ENCODE measurements around the gene CEP55.
"Not testable (repeated sequence)": the region's sequence is repeated elsewhere in the genome, so short reads cannot be mapped to it uniquely, and the experiment has no call there.

The CEP55 gene

DNA sequence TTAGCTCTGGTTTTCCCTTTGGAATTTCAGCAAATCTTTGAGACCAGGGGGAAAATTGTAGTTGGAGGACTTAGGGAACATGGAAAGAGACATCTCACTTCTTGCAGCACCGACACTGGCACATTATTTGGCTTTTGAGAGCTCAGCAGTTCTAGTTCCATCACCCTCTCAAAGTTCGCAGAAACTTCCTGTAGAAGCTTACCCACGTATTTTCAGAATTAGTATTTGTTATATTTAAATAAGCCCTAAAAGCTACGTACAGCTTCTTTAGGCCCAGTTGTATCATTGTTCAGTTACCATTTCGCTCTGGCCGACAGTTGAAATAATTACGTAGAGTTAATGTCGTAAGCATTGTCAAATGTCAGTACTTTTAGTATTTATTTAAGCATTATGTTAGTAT, 13.4 kb downstream of the CEP55 start:
- no peak for DNase-seq (ENCODE audit: low read depth in 1 of 2, low spot score in 1 of 2)

DNA sequence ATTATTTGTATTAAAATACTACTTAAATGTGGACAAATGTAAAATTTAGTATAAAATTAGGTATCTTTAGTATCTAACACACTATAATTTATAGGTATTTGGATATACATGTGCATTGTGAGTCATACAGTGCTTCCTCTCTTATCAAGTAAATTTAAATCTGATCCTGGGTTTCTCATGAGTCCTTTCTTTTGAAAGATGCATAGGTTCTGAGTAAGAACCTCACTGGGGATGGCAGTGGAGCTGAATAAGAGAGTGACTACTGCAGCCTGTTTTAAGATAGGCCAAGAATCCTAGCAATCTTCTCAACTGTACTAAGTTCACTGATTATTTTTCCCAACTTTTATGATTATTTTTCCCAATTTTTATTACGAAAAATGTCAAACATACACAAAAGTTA, 16.2 kb downstream of the CEP55 start:
- DNase-seq (ENCODE audit: low read depth in 1 of 2, low spot score in 1 of 2): no peak

DNA sequence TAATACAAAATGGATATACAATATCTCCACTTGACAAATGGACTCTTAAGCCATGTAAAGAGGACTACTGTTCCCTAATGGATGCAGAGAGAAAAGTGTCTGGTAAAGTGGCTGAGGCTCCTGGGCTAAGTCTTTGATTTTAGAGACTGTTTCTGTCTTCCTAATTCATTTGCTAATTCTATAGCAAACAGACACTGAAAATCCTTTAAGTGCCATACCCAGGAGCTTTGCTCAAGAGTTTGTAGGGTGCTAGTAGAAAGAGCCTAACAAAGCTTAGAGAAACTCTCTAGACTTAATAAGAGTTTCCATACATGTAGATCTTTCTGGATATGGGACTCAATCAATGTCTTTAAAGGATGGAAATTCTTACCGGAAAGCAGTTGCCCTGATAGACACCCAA, 16.7 kb downstream of the CEP55 start:
- DNase-seq (ENCODE audit: low read depth in 1 of 2, low spot score in 1 of 2): no peak

DNA sequence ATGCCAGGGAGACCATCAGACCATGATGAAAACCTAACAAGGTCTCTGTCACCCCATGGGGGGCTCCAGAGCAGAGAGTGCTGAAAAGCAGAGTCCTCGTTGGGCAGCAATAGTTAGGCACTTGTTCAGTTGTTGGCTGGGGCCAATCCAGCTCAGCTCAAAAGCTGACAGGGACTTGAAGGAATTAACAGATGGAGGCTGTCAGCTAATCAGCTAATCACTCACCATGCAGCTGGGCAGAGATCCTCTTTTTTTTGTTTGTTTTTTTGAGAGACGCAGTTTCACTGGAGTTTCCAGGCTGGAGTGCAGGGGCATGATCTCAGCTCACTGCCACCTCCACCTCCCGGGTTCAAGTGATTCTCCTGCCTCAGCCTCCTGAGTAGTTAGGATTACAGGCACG, 18.1 kb downstream of the CEP55 start:
- no peak for DNase-seq (ENCODE audit: low read depth in 1 of 2, low spot score in 1 of 2)

DNA sequence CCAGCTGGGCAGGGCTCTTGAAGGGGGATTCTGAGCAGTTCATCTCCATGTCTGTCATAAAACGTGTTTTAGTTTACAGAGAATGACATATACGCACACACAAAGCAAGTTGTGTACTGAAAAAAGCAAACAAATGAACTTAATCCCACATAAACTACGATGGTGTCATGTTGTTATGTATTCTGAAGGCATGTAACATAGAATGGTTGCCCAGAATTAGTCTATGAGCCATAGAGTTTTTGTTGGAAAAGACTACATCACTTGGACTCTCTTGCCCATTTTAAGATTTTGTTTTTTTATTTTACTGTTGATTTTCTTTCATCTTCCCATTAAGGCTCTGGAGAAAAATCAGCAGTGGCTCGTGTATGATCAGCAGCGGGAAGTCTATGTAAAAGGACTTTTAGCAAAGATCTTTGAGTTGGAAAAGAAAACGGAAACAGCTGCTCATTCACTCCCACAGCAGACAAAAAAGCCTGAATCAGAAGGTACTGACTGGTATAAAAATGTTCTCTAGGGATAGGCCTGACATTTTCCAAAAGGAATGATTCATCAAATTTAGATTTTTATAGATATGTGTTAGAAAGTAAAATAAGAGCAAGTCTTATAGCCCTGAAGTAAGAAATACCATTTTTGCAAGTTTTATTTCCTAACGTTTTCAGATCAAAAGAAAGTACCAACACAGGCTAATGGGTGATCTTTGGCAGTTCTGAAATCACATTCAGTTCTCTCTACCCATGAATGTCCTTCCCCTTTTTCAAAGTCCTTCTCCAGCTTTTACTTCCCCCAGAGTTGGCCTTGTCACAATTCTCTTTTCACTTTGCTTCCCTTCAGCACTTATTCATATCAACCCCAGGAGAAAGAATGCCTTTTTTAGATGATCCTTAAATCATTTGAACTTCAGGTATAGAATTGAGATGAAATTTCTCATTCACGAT, 18.9 kb downstream of the CEP55 start:
- DNase-seq (ENCODE audit: low read depth in 1 of 2, low spot score in 1 of 2): no peak

DNA sequence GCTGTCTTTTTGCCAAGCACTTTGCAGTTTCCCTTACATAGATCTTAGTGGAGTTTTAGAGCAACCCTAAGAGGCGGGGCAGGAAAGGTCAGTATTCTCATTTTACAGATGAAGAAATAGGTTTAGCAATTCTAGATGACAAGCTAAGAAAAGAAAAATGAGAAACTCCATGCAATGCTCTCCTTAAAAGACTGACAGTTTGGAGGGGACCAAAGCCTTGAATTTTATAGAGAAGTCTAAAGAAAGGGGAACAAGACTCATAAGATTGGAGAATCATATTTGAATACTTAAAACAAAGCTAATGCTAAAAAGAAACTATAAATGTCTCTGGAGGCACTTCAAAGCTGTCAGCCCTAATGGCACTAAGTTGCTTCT, 19.6 kb downstream of the CEP55 start:
- DNase-seq (ENCODE audit: low read depth in 1 of 2, low spot score in 1 of 2): no peak

DNA sequence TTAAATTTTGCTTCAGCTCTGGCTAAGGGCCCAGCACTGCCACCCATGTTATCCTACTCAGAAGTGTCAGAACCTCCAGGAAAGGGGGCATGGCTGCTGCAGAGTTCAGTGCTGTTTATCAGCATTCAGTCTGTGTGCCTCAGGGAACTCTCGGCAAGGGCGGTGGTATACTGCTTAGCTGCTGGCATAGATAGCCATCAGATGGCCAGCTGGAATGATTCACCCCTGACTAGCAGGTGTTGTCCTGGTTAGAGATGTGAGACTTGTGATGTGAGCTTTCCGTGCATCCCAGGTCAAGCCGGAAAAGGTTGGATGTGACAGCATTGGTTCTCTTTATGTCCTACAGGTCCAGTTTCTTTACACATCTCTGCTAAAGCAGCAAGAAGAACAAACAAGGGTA, 22.1 kb downstream of the CEP55 start:
- DNase-seq (ENCODE audit: low read depth in 1 of 2, low spot score in 1 of 2): no peak

DNA sequence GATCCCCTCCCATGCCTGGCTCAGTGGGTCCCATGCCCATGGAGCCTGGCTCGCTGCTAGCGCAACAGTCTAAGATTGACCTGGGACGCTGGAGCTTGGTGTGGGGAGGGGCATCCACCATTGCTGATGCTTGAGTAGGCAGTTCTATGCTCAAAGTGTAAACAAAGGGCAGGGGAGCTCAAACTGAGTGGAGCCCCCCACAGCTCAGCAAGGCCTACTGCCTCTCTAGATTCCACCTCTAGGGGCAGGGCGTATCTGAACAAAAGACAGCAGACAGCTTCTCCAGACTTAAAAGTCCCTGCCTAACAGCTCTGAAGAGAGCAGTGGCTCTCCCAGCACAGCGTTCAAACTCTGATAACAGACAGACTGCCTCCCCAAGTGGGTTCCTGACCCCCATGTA, 38.9 kb downstream of the CEP55 start:
- DNase-seq (ENCODE audit: low read depth in 1 of 2, low spot score in 1 of 2): no peak

DNA sequence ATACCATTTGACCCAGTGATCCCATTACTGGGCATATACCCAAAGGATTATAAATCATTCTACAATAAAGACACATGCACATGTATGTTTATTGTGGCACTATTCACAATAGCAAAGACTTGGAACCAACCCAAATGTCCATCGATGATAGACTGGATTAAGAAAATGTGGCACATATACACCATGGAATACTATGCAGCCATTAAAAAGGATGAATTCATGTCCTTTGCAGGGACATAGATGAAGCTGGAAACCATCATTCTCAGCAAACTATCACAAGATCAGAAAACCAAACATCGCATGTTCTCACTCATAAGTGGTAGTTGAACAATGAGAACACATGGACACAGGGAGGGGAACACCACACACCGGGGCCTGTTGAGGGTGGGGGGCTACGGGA, 44.5 kb downstream of the CEP55 start:
- not testable (repeated sequence) for DNase-seq (ENCODE audit: low read depth in 1 of 2, low spot score in 1 of 2)

DNA sequence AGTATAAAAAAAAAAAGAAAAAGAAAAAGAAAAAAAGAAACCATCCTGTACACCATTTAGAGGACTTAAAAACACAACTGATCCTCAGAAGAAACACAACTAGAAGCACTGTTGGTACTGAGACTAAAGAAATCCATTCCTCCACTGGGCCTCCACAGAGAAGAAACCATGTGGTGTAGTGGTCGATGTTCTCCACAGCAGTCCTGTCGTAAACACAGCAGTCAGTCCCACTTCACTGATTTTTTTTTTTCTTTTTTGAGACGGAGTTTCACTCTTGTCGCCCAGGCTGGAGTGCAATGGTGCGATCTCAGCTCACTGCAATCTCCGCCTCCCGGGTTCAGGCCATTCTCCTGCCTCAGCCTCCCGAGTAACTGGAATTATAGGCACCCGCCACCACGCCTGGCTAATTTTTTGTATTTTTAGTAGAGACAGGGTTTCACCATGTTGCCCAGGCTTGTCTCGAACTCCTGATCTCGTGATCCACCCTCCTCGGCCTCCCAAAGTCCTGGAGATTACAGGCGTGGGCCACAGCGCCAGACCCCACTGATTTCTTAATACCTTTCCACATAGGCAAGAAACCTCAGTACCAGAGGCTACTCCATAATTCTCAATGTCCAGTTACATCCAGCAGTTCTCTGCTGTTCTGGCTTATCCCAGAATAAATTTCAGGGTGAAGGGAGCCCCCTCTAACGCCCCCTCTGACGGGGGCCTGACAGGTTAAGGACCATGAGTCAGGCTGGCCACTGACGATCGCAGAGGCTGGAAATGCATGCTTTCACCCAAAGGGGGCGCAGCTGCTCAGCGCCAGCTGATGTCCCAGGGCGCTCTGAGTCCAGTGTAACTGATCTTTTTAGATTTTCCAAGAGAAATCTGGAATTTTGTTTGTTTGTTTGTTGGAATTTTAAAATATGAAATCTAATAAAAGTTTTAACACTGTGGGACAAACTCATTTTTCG, 45.3 kb downstream of the CEP55 start:
- no peak for DNase-seq (ENCODE audit: low read depth in 1 of 2, low spot score in 1 of 2)

DNA sequence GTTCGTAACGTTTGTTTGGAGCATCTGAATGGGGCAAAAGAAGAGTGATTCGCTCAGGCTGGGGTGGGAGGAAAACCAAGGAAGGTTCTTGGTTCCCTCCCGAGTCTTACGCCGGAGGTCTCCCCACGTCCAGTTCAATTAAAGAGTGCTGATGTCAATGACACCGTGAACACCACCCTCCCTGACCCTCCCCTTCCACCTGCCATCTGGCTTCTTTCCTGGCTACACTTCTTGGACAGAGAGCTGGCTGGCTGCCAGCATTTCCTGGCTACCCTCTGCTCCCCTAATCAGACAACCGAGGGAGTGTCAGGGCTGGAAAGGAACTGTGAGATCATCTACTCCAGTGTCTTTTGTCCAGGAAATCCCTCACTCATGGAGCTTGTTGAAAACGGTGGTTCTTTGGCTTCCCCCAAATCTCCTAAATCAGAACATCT, 46.0 kb downstream of the CEP55 start:
- DNase-seq (ENCODE audit: low read depth in 1 of 2, low spot score in 1 of 2): no peak

DNA sequence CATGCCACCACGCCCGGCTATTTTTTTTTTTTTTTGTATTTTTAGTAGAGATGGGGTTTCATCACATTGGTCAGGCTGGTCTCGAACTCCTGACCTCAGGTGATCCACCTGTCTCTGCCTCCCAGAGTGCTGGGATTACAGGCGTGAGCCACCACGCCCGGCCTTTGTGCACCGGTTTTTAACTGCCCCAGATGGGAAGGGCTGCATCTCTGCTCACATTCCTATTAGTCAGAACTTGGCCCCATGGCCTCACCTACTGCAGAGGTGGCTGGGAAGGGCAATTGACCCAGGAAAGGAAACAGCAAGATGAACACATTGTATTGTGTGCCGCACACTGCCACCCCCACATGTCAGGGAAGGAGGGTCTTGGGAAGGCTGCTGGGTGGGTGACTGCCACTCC, 50.6 kb downstream of the CEP55 start:
- DNase-seq (ENCODE audit: low read depth in 1 of 2, low spot score in 1 of 2): not testable (repeated sequence)

DNA sequence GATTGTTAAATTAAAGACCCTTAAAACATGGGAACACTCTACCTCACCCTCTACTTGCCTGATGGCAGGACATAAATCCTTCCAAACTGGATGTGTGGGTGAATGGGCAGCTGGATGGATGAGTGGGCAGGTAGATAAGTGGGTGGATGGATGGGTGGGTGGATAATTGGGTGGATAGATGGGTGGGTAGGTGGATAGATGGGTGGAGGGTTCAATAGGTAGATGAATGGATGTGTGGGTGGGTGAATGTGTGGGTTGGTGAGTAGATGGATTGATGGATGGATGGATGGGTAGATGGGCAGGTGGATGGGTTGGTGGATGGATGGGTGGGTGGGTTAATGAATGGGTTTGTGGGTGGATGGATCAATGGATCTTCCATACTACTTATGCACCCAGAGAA, 51.1 kb downstream of the CEP55 start:
- DNase-seq (ENCODE audit: low read depth in 1 of 2, low spot score in 1 of 2): no peak

DNA sequence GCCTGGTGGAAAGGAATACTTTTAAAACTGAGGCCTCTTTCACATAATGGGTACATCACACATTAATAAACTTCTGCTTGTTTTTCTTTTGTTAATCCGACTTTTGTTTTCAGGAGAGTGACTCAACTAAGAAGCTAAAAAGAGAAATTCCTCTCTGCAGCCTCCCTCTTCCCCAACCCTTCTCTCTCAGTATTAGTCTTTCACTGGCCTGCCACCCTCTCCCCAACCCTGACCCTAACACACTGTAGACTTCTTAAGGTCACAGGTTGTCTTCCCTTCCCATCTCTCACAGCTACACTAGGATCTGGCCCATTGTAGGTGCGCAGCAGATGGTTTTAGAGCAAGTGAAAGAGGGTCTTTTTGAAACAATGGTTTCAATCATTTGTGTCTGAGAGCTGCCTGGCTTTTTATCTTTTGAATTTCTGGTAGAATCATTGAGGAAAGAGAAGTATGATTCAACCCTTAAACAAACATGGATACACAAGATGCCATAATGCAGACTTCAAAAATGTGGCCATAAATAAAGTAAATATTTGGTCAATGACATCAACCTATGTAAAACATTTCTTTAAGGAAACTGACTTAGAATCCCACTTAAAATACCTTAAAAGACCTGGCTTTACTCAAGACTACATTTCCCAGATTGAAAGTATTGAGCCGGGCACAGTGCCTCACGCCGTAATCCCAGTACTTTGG, 52.1 kb downstream of the CEP55 start:
- DNase-seq (ENCODE audit: low read depth in 1 of 2, low spot score in 1 of 2): no peak

DNA sequence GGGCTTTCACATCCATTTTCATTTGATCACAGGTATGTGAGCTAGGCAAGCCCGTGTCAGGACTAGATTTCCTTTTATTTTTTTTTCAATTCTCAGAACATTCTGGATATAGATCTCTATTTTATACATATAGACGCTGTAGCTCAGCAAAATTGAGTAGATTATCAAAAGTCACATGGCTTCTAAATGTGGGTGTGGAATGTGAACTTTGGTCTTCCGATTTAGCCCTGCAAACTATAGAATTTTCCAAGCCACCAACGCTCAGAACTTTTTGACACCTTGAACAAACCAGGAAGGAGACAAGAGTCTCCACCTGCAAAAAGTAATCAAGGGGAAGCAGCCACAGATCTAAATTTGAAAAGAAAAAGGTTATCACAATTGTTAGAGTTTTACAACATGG, 54.2 kb downstream of the CEP55 start:
- DNase-seq (ENCODE audit: low read depth in 1 of 2, low spot score in 1 of 2): no peak

DNA sequence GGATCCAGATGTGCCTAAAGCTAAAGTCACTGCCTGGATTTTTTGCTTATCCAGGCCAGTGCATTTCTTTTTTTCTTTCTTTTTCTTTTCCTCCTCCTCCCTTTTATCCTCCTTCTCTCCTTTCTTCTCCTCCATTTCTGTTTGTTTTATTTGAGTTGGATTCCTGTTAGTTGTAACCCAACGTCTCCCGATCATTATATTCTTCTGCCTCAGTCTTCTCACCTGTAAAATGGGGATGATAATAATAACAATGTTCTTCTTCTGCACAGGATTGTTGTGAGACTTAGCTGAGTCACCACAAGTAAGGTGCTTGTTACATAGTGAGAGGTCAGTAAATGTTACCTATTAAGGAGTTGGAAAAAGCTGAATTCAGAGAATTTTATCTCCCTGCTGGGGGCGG, 56.4 kb downstream of the CEP55 start:
- DNase-seq (ENCODE audit: low read depth in 1 of 2, low spot score in 1 of 2): no peak

DNA sequence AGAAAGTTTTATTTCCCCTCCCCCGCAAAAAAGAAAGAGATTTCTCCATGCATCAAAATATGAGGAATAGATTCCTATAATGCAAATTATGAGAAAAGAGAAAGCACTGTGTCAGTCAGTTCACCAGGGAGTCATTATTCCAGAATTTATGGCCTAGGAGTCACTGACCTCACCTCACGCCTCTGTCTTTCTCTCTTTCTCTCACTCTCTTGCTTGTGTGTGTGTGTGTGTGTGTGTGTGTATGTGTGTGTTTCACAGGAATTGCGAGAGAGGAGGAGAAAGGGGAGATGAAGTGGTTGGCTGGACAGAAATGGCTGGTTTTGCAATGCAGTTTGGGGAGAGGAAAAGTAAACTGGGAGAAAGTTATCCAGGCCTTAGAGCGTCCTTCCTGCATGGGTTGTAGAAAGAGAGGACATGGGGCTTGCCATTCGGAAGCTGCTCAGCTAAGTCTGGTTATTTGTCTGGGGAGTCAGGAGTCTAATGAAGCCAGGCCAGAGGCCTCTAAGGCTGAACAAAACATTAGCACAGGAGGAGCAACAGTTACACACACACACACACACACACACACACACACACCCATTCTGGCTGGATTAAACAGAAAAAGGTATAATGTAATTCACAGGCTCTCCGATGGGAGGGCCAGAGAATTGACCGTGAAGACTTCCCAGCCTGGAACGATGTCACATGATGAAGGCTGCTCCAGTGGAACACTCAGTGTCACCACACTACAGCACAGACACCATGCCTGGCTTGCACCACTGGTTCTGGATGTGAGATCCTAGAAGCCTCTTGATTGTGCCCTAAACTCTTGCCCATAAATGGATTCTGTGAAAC, 57.3 kb downstream of the CEP55 start:
- no peak for DNase-seq (ENCODE audit: low read depth in 1 of 2, low spot score in 1 of 2)

DNA sequence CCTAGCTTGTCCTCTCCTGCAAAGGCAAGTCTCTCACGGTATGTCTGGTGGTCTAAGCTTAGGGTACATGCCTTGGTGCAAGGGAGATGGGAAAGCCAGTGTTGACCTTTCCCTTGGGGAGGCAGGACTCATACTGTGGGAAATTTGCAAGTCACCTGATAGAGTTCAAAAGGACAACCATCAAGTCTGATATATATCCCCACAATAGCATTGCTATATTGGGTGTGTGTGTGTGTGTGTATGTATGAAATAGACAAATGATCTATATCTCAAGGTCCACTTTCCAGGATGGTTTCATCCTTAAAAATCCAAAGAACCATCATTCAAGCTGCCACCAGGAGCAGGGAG, 57.9 kb downstream of the CEP55 start:
- no peak for DNase-seq (ENCODE audit: low read depth in 1 of 2, low spot score in 1 of 2)

DNA sequence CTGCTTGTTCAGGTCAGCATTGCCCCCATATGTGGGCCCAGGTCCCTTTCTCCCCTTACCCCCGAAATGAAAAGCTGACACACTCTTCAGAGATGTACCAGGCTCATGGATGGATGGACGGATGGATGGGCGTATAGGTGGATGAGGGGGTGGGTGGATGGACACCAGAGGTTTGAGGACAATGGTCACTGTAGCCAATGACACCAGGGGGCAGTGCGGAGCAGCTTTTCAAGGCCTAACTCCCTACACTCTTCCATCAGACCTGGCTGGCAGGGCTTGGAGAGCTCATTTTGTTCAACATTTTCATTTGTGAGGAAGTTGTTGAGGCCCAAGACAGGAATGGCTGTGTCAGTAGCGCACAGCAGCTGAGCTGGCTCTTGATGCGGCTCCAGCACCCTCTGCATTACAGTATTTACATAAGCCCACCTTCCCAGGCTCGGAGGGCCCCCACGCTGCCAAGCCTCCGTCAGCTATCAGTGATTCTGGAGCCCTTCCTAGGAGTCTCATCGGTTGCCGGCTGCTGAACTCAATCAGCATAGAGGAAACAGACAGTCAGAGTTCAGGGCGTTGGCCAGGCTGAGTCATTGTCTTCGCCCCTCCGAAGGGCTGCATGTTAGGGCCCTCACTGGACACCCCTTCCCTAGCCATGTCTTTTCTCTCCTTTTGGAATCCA, 58.5 kb downstream of the CEP55 start:
- DNase-seq (ENCODE audit: low read depth in 1 of 2, low spot score in 1 of 2): no peak

DNA sequence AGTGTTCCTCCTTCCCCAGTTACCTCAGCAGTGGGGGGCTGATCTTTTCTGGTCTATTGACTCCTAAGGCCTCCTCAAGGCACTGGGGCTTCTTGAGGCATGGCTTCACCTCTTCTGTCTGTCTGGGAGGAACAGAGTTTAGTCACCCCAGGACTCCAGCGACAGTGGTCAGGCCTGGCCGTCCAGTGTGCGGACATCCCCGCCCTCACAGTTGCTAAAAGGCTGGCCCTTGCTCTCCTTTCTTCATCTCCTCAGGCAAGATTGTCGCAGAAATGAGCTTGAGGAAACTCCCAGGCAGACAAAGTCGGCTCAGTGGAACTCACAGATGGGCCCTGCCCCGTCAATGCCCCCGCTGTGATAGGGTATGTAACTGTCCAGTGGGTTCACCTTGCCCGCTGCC, 63.1 kb downstream of the CEP55 start:
- DNase-seq (ENCODE audit: low read depth in 1 of 2, low spot score in 1 of 2): no peak
